WTC11 (cell line): ENCODE measurements around the gene GAB1.

ENCODE experiments used
- ATF3 ChIP-seq: sonication (generic); formaldehyde crosslinking; conservative IDR thresholded peaks from 2 replicates; pipeline ENCODE4 v1.8.1; 2022; ENCODE audit warnings: mild to moderate bottlenecking, missing genetic modification reagents
- CBFB ChIP-seq: sonication (generic); formaldehyde crosslinking; IDR thresholded peaks from 2 replicates; pipeline ENCODE4 v1.8.1; 2022; ENCODE audit warnings: mild to moderate bottlenecking, low read depth, missing genetic modification reagents
- ELF4 ChIP-seq: sonication (generic); formaldehyde crosslinking; IDR thresholded peaks from 2 replicates; pipeline ENCODE4 v1.8.1; 2022; ENCODE audit warnings: low read depth, mild to moderate bottlenecking, moderate library complexity, missing genetic modification reagents
- JUN ChIP-seq: sonication (generic); formaldehyde crosslinking; IDR thresholded peaks from 2 replicates; pipeline ENCODE4 v1.8.0; 2023; ENCODE audit warnings: mild to moderate bottlenecking, missing genetic modification reagents
- KAT7 ChIP-seq: sonication (generic); formaldehyde crosslinking; IDR thresholded peaks from 2 replicates; pipeline ENCODE4 v1.8.1; 2023; ENCODE audit warnings: missing genetic modification reagents, mild to moderate bottlenecking, borderline replicate concordance
- STAT6 ChIP-seq: sonication (generic); formaldehyde crosslinking; conservative IDR thresholded peaks from 2 replicates; pipeline ENCODE4 v1.8.1; 2023; ENCODE audit warnings: mild to moderate bottlenecking, low read depth, missing genetic modification reagents, moderate library complexity
- ZNF317 ChIP-seq: sonication (generic); formaldehyde crosslinking; IDR thresholded peaks from 2 replicates; pipeline ENCODE4 v1.8.1; 2023; ENCODE audit warnings: low read depth, mild to moderate bottlenecking, moderate library complexity, missing genetic modification reagents, borderline replicate concordance
- ZNF425 ChIP-seq: fragments of 250-450 bp; sonication (Bioruptor Pico); conservative IDR thresholded peaks from 2 replicates; pipeline ENCODE4 v1.9.0; 2021; ENCODE audit warnings: mild to moderate bottlenecking
- TF ChIP-seq, protein P1 (sequence below): fragments of 200-600 bp; IDR thresholded peaks from 2 replicates; pipeline ENCODE4 v1.8.0; 2022; ENCODE audit warnings: antibody characterized with exemption
- TF ChIP-seq, protein P2 (sequence below): sonication (generic); formaldehyde crosslinking; IDR thresholded peaks from 2 replicates; pipeline ENCODE4 v1.8.0; 2022; ENCODE audit warnings: mild to moderate bottlenecking, missing genetic modification reagents

- no peak for TF ChIP-seq STAT6 (CRISPR knock-in tag)
- TF ChIP-seq ZNF317 (CRISPR knock-in tag), result no peak
- TF ChIP-seq, protein P1, sequence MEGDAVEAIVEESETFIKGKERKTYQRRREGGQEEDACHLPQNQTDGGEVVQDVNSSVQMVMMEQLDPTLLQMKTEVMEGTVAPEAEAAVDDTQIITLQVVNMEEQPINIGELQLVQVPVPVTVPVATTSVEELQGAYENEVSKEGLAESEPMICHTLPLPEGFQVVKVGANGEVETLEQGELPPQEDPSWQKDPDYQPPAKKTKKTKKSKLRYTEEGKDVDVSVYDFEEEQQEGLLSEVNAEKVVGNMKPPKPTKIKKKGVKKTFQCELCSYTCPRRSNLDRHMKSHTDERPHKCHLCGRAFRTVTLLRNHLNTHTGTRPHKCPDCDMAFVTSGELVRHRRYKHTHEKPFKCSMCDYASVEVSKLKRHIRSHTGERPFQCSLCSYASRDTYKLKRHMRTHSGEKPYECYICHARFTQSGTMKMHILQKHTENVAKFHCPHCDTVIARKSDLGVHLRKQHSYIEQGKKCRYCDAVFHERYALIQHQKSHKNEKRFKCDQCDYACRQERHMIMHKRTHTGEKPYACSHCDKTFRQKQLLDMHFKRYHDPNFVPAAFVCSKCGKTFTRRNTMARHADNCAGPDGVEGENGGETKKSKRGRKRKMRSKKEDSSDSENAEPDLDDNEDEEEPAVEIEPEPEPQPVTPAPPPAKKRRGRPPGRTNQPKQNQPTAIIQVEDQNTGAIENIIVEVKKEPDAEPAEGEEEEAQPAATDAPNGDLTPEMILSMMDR, result no peak
- no peak for TF ChIP-seq KAT7 (CRISPR knock-in tag)
- no peak for TF ChIP-seq ZNF425 (CRISPR knock-in tag)
- TF ChIP-seq ATF3, result no peak
- TF ChIP-seq, protein P2, sequence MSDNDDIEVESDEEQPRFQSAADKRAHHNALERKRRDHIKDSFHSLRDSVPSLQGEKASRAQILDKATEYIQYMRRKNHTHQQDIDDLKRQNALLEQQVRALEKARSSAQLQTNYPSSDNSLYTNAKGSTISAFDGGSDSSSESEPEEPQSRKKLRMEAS (CRISPR knock-in tag), result no peak
- no peak for TF ChIP-seq JUN (CRISPR knock-in tag)
- no peak for TF ChIP-seq ELF4 (CRISPR knock-in tag)
- no peak for TF ChIP-seq CBFB
These were observed 56.5 kb downstream of the GAB1 start for GRCh38 chr4:143393195-143393594.
